NB4 (cell line): Measurements from ENCODE around the gene FOXP2.
"Not testable (repeated sequence)": the region's sequence is repeated elsewhere in the genome, so short reads cannot be mapped to it uniquely, and the experiment has no call there.

Experiments used
- DNase-seq: peaks from one replicate; pipeline ENCODE4 v3.0.0; 2010; ENCODE audit warnings: low read depth
- H3K4me3 ChIP-seq: one replicate; pipeline ENCODE4 v1.5.1; 2011; ENCODE audit warnings: mild to moderate bottlenecking, low read depth, low read length, moderate library complexity
- CTCF ChIP-seq: IDR thresholded peaks from one replicate; pipeline ENCODE4 v1.5.1; 2012; ENCODE audit warnings: low read depth, low read length
- MAX ChIP-seq: IDR thresholded peaks from 2 replicates; pipeline ENCODE4 v1.6.1; 2011; ENCODE audit warnings: low read depth, low read length
- MYC ChIP-seq: IDR thresholded peaks from 2 replicates; pipeline ENCODE4 v1.6.1; 2011; ENCODE audit warnings: low read depth, low read length
- POLR2A ChIP-seq: IDR thresholded peaks from 2 replicates; pipeline ENCODE4 v1.6.1; 2011; ENCODE audit warnings: mild to moderate bottlenecking; ENCODE audit not compliant: insufficient read length; ENCODE audit errors: extremely low read depth

Gene FOXP2

GRCh38 chr7:114588506-114588905 lies 173.9 kb downstream of the FOXP2 start:
- H3K4me3 ChIP-seq: no peak overlapping the region
- no peak for TF ChIP-seq CTCF
- no peak for TF ChIP-seq MAX
- no peak for TF ChIP-seq POLR2A
- no peak for TF ChIP-seq MYC
- DNase-seq: no peak

- TF ChIP-seq CTCF (no peak), MAX (no peak), MYC (no peak), POLR2A (no peak)
- DNase-seq: no peak
- no peak overlapping the region for H3K4me3 ChIP-seq
Observed at GRCh38 chr7:114589436-114589835, 174.8 kb downstream of the FOXP2 start.

GRCh38 chr7:114590298-114590697 lies 175.7 kb downstream of the FOXP2 start:
- TF ChIP-seq MYC (no peak), CTCF (no peak), POLR2A (no peak), MAX (no peak)
- no peak overlapping the region for H3K4me3 ChIP-seq
- DNase-seq: no peak

- H3K4me3 ChIP-seq: no peak overlapping the region
- DNase-seq: no peak
- TF ChIP-seq MAX (no peak), POLR2A (no peak), CTCF (no peak), MYC (no peak)
Observed at GRCh38 chr7:114598946-114599345, 184.3 kb downstream of the FOXP2 start.

- DNase-seq: no peak
Observed at GRCh38 chr7:114606100-114606499, 191.5 kb downstream of the FOXP2 start.

GRCh38 chr7:114608822-114609221 lies 194.2 kb downstream of the FOXP2 start:
- not testable (repeated sequence) for H3K4me3 ChIP-seq, DNase-seq

More at GRCh38 chr7:114606100-114606499, 191.5 kb downstream of the FOXP2 start:
- no peak for TF ChIP-seq MYC
- no peak for TF ChIP-seq CTCF
- TF ChIP-seq POLR2A: no peak
- TF ChIP-seq MAX: no peak
- H3K4me3 ChIP-seq: no peak overlapping the region
